Neural cell (in vitro differentiated cells): Measurements from ENCODE around the gene HMOX2.

ENCODE experiments used
- EP300 ChIP-seq: fragments of 450-650 bp; conservative IDR thresholded peaks from 2 replicates; pipeline ENCODE4 v1.6.1; 2014; ENCODE audit warnings: antibody characterized with exemption, mild to moderate bottlenecking, moderate library complexity; ENCODE audit not compliant: poor library complexity, severe bottlenecking
- MXI1 ChIP-seq: fragments of 450-650 bp; conservative IDR thresholded peaks from 2 replicates; pipeline ENCODE4 v1.6.1; 2014; ENCODE audit warnings: antibody characterized with exemption, mild to moderate bottlenecking; ENCODE audit not compliant: poor library complexity, severe bottlenecking

GRCh38 chr16:4450430-4450829, 25.8 kb upstream of the HMOX2 start:
- TF ChIP-seq MXI1, result no peak
- TF ChIP-seq EP300, result no peak
